Measurements from ENCODE around the gene DNAJB2.
"Not testable (repeated sequence)": the region's sequence is repeated elsewhere in the genome, so short reads cannot be mapped to it uniquely, and the experiment has no call there.

DNAJB2 gene

DNA sequence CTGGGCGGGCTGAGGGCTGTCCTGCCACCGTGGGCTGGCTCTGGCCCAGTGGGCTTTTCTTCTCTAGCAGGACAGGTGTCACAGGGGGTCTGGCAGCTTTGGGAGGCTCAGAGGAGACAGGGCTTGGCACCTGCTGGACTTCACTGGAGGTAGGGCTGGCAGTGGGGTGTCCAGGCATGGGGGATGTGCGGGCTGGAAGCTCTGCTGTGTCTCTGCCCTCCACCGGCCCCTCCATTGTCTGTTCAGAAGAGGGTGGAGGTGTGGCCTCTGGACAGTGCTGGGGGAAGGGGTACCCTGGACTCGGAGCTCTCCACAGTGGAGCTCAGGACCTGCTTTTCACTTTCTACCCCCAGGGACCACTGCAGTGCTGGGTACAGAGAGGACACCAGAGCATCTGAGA, 20.9 kb downstream of the DNAJB2 start:
- DNase-seq (ENCODE audit: low read depth) = no peak

GRCh38 chr2:219302412-219302968, 23.3 kb downstream of the DNAJB2 start:
- no peak for DNase-seq (ENCODE audit: low read depth)

- DNase-seq (ENCODE audit: low read depth) = no peak
Observed at GRCh38 chr2:219304223-219304622, 25.1 kb downstream of the DNAJB2 start.

- no peak for DNase-seq (ENCODE audit: low read depth)
Observed at GRCh38 chr2:219306047-219306446, 26.9 kb downstream of the DNAJB2 start.

DNA sequence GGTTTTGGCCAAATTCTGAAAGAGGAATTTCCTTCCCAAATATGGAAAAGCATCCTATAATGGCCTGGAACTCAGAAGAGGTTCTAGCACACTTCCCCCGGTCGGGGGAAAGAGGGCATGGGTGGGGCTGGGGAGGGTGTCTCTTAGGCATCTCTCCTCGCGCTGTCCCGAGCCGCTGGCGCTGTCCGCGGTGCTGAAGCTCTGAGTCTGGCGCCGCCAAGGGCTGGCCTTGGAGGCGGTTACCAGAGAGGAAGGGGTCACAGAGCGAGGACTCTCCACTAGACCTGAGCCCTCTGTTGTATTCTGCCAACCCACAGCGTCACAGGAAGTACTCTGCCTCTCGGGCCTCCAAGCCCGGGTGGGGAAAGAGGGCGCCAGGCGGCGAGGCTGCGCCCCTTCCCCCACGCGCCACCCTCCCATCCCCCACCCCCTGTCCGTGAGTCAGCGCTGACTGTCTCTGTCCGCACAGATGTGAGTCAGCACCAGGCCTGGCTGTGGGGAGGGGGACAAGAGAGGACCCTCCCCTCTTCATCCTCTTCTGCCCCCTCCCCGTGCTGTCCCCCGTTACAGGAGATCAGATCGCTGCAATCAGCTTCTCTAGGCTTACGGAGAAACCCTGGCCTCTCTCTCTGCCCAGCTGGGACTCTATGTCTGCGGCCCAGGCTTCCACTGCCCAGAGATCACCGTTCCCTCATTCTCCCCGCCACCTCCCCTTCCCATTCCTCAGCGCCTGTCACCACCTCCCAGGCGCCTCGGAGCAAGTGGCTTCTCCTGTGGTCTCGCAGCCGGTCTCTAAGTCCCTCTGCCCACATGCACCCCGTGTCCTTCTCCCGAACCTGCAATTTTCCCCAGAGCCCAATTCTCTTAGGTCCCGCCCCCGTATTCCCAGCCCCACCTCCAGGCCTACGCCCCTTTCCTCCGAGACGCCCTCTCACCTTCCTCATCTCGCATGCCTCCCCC, 29.3 kb downstream of the DNAJB2 start:
- peak; percentile 30 for DNase-seq (ENCODE audit: low read depth)

DNA sequence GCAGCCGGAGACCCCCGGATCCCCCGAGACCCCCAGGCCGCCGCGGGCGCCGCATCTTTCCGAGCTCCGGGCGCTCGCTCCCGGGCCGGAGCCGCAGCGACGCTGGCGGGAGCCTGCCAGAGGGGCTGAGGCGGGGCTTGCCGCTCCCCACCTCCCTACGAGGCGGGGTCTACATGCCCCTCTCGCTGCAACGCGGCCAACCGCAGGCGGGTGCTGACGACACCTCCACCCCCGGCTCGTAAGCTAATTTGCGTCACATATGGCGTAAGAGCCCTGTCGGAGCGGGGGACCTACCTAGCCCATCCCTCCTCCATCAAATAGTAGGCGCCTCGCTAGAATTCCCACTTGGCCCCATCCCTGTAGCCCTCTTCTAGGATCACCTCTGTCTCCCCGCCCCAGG, 30.1 kb downstream of the DNAJB2 start, which contains the start of gene PTPRN:
Gene PTPRN (minus strand): TSS at position 124 of the 400 bp plus-strand sequence. CDS start 69 bp downstream, at position 55.
- DNase-seq (ENCODE audit: low read depth) = no peak

DNA sequence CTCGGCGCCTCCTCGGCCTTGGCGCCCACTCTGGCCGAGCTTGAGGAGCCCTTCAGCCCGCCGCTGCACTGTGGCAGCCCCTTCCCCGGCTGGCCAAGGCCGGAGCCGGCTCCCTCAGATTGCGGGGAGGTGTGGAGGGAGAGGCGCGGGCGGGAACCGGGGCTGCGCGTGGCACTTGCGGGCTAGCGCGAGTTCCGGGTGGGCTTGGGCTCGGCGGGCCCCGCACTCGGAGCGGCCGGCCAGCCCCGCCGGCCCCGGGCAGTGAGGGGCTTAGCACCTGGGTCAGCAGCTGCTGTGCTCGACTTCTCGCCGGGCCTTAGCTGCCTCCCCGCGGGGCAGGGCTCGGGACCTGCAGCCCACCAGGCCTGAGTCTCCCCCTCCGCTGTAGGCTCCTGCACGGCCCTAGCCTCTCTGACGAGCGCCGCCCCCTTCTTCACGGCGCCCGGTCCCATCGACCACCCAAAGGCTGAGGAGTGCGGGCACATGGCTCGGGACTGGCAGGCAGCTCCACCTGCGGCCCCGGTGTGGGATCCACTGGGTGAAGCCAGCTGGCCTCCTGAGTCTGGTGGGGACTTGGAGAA, 33.6 kb downstream of the DNAJB2 start:
- not testable (repeated sequence) for DNase-seq (ENCODE audit: low read depth)

DNA sequence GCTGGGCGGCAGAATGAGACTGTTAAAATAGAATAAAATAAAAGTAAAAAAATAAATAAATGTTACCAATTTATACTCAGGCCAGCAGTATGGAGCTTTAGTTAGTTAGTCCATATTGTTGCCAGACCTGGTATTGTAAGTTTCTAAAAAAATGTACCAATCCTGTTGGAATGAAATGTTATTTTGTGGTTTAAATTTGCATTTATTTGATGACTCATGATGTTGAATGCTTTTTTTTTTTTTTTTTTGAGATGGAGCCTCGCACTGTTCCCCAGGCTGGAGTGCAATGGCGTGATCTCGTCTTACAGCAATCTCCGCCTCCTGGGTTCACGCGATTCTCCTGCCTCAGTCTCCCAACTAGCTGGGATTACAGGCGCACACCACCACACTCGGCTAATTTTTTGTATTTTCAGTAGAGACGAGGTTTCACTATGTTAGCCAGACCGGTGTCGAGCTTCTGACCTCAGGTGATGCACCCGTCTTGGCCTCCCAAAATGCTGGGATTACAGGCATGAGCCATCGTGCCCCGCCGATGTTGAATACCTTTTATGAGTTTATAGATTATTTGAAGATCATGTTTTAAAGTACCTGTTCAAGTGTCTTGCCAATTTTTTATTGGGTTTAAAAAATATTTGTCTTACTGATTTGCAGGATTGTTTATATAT, 35.8 kb downstream of the DNAJB2 start:
- DNase-seq (ENCODE audit: low read depth) = no peak

GRCh38 chr2:219323434-219323833, 44.3 kb downstream of the DNAJB2 start:
- no peak for DNase-seq (ENCODE audit: low read depth)

- no peak for DNase-seq (ENCODE audit: low read depth)
Observed at GRCh38 chr2:219325136-219325535, 46.0 kb downstream of the DNAJB2 start.

DNA sequence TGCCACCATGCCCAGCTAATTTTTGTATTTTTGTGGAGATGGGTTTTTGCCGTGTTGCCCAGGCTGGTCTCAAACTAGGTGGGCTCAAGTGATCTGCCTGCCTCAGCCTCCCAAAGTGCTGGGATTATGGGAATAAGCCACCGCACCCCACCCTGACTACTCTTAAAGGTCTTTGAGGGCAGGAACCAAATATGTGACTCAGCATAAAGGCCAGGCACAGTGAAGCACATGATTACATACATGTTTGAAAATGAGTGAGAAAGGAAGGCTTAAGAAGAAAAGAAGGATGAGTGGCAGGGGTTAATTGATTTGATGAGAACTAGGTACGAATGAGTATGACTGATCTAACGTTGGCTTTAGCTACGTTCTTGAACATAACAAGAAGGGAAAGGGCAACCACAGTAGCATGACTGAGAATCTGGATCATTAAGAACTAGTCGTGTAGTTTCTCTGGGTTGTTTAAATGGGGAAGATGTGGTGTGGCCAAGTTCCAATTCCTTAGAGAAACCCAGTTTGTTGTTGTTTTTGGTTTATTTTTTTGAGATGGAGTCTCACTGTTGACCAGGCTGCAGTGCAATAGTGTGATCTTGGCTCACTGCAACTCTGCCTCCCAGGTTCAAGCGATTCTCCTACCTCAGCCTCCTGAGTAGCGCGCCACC, 46.6 kb downstream of the DNAJB2 start:
- no peak for DNase-seq (ENCODE audit: low read depth)

GRCh38 chr2:219327719-219328118, 48.6 kb downstream of the DNAJB2 start:
- no peak for DNase-seq (ENCODE audit: low read depth)

DNA sequence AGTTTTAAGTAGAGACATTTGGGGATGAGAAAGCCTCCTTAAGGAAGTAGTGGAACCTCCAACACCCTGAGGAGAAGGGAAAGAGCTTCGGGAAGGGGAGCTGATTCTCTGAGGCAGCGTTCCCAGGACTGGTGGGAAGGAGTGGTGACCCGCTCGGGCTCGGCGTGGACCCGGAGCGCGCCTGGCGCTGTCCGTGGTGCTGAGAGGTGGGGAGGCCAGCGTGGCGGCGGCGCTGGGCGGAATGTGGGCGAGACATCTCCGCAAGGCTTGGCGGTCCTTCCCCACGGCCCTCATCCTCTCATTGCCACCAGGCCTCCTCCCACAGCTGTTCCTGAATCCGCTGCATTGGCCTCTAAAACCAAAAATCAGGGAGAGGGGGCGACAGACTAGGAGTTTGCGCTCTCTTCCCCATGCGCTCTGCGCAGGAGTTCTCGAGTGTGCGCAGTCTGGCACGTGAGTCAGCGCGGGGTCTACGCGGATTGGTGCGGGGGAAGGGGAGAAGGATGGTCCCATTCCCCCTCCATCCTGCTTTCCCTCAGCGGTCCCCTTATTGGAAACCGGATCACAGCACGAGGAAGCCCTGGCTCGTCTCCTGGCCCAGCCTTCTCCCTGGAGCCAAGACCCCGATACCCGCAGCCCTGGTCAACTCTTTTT, 52.5 kb downstream of the DNAJB2 start:
- DNase-seq (ENCODE audit: low read depth) = no peak

- no peak for DNase-seq (ENCODE audit: low read depth)
Observed at GRCh38 chr2:219332542-219332941, 53.4 kb downstream of the DNAJB2 start, which contains the start of gene RESP18. Gene RESP18, minus strand, starts transcription at chr2:219332744.

DNA sequence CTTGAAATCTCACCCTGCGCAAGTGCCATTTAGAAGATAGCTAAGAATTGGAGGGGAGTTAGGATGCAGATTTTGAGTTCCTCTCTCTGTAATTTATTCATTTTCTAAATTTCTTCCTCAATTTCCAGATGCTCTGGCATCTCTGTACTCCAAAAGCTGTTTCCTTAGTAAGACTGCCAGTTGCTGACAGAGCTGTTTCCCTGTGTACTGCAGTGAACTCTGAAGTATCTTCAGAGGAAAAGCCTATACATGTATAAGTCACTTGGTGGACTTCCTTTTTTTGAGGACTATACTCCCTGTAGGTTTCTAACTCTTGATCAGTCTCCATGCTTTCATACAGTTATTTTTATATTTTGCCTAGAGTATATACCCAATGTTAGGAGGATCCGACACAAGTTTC, 54.9 kb downstream of the DNAJB2 start:
- DNase-seq (ENCODE audit: low read depth) = no peak

DNA sequence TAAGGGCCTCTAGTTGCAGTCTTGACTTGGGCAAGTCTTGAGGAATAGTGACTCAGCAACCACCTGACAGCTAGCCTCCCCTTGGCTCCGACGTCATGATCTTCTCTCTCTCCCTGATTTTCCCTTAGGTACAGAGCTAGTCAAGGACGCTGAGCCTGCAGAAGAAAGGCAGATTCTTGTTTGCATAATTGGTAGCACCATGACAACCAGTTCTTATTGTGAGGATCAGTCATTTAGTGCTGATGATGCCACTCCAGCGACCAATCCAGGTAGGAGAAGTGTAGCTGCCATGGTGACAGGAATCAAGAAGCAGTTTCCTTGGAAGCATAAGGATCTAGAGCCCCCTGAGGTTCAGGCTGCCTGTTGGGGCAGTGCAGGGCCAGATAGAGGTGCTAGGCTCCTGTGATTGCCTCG, 56.2 kb downstream of the DNAJB2 start:
- no peak for DNase-seq (ENCODE audit: low read depth)
